H1 (cell line): ENCODE data around the gene MT1B. TPM values are rescaled to one million over a fixed set of nuclear protein-coding genes. Genes with fewer than 3 reads are reported as not detected.

Source experiments
- HDAC2 ChIP-seq, 2 experiments: fragments of 300-600 bp in 1 of 2; sonication (generic) in 1 of 2; IDR thresholded peaks; 2 replicates each; pipeline ENCODE4 v1.6.1; 2011 to 2012; ENCODE audit warnings: low read depth in 2 of 2, low read length in 2 of 2, mild to moderate bottlenecking in 2 of 2, moderate library complexity in 2 of 2, borderline replicate concordance in 1 of 2, inconsistent platforms in 1 of 2
- JUN ChIP-seq: IDR thresholded peaks from 2 replicates; pipeline ENCODE4 v1.6.1; 2011; ENCODE audit warnings: low read depth, mild to moderate bottlenecking, improper control_type of control experiment, low read length
- SP2 ChIP-seq: IDR thresholded peaks from 2 replicates; pipeline ENCODE4 v1.6.1; 2012; ENCODE audit warnings: mild to moderate bottlenecking, low read length, inconsistent platforms
- polyA plus RNA-seq, 7 experiments: library from polyadenylated mRNA; depleted of rRNA in 3 of 7; stranded (reverse) in 5 of 7; unstranded in 2 of 7; fragments of >200 nt in 5 of 7; fragments of 200-250 nt in 2 of 7; gene quantifications; 1 replicate in 5 of 7; 2 replicates in 1 of 7; 4 replicates in 1 of 7; pipeline versions ENCODE4 v1.2.1 to v1.2.3, GENCODE V29; 2011 to 2013; ENCODE audit warnings: missing spikeins in 2 of 7, mixed read lengths in 2 of 7
- total RNA-seq: library from RNA; stranded (reverse); fragmentation: NEBNext Ultra II Directional; extraction: Animal tissue kit (Norgen Biotek cat#: 25700); gene quantifications from 2 replicates; pipeline ENCODE4 v1.2.1, GENCODE V29; 2021
- TF ChIP-seq, protein P1 (sequence below): IDR thresholded peaks from 2 replicates; pipeline ENCODE4 v1.6.1; 2012; ENCODE audit warnings: inconsistent platforms

The MT1B gene
- total and polyA plus RNA-seq, 2 of the 8 experiments (the other 6 are each of a cell fraction or from before 2014, with no cell fraction given), result not detected

DNA sequence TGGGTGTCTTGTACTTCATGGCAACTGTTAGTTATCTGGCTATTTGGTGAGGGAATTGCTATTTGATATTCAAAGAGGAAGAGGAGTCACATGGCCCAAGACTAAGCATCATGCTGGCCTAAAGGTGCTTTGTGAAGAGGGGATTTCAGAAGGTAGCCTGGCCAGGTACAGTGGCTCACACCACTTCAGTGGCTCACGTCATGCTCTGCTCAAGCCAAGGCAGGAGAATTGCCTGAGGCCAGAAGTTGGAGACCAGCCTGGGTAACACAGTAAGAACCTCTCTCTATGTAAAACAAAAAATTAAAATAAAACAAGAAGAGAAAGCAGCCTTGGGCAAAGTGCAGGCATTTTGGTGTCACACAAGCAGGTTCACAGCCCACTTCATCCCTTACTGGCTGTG, 6.4 kb upstream of the MT1B start (continued):
- no peak for TF ChIP-seq HDAC2 (IDR thresholded peaks at IDR 0.05; ENCODE audit: borderline replicate concordance in 1 of 2, low read depth in 2 of 2, low read length in 2 of 2)
- TF ChIP-seq JUN, result no peak
- TF ChIP-seq, protein P1, sequence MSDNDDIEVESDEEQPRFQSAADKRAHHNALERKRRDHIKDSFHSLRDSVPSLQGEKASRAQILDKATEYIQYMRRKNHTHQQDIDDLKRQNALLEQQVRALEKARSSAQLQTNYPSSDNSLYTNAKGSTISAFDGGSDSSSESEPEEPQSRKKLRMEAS, result no peak
- no peak for TF ChIP-seq SP2
